Natural killer cell treated with Interleukin-12 subunit alpha and Interleukin-12 subunit beta and Interleukin-15 and Interleukin-18, amount 100 ng/mL, for 72 hours (primary cell): ENCODE data around the gene APOC1. TPM values are rescaled to one million over a fixed set of nuclear protein-coding genes. Genes with fewer than 3 reads are reported as not detected.
"Not testable (repeated sequence)": the region's sequence is repeated elsewhere in the genome, so short reads cannot be mapped to it uniquely, and the experiment has no call there.

Source experiments
- ATAC-seq, 2 donors: fragments of 150-1000 bp; cut with Tn5 transposase in 1 of 2; sonication (Bioruptor Pico), chemical (Tn5 transposase) in 1 of 2; 2 replicates each; pipeline ENCODE4 v1.10.0; 2021
- DNase-seq: peaks from one replicate; pipeline ENCODE4 v3.0.0; 2022; ENCODE audit warnings: low spot score
- H3K27ac Mint-ChIP-seq, 2 donors: 1 replicate in 1 of 2; 2 replicates in 1 of 2; pipeline ENCODE4 v1.8.0; 2022; ENCODE audit warnings: mixed read lengths in 2 of 2, mild to moderate bottlenecking in 1 of 2, moderate library complexity in 1 of 2
- H3K27me3 Mint-ChIP-seq, 2 donors: 1 replicate in 1 of 2; 2 replicates in 1 of 2; pipeline ENCODE4 v1.8.0; 2022; ENCODE audit warnings: mixed read lengths in 2 of 2
- H3K36me3 Mint-ChIP-seq: one replicate; pipeline ENCODE4 v1.8.0; 2022; ENCODE audit warnings: mixed read lengths
- H3K4me1 Mint-ChIP-seq, 2 donors: 1 replicate in 1 of 2; 2 replicates in 1 of 2; pipeline ENCODE4 v1.8.0; 2022; ENCODE audit warnings: low read depth in 2 of 2, mixed read lengths in 2 of 2, mild to moderate bottlenecking in 1 of 2
- H3K4me3 Mint-ChIP-seq: one replicate; pipeline ENCODE4 v1.8.0; 2022; ENCODE audit warnings: mixed read lengths
- H3K9me3 Mint-ChIP-seq: 2 replicates; pipeline ENCODE4 v1.8.0; 2022; ENCODE audit warnings: mixed read lengths
- total RNA-seq, 2 donors: library from RNA; stranded (reverse); gene quantifications; one replicate each; pipeline ENCODE4 v1.2.3, GENCODE V29; 2022

Gene APOC1
- total RNA-seq, 2 donors from 2014 or later, result not detected

GRCh38 chr19:44882063-44882462 is 32.3 kb upstream of the APOC1 start:
- no peak for ATAC-seq
- H3K36me3 Mint-ChIP-seq, result no peaks in the 10 kb centered on the region
- no peaks in the 10 kb centered on the region for H3K4me1 Mint-ChIP-seq
- DNase-seq, result no peak
- no peak overlapping the region for H3K4me3 Mint-ChIP-seq
- H3K9me3 Mint-ChIP-seq, result no peaks in the 10 kb centered on the region
- H3K27ac Mint-ChIP-seq, result no peak overlapping the region
- H3K27me3 Mint-ChIP-seq, result peaks cover 0 to 3% of the 10 kb centered on the region in 2 donors

DNA sequence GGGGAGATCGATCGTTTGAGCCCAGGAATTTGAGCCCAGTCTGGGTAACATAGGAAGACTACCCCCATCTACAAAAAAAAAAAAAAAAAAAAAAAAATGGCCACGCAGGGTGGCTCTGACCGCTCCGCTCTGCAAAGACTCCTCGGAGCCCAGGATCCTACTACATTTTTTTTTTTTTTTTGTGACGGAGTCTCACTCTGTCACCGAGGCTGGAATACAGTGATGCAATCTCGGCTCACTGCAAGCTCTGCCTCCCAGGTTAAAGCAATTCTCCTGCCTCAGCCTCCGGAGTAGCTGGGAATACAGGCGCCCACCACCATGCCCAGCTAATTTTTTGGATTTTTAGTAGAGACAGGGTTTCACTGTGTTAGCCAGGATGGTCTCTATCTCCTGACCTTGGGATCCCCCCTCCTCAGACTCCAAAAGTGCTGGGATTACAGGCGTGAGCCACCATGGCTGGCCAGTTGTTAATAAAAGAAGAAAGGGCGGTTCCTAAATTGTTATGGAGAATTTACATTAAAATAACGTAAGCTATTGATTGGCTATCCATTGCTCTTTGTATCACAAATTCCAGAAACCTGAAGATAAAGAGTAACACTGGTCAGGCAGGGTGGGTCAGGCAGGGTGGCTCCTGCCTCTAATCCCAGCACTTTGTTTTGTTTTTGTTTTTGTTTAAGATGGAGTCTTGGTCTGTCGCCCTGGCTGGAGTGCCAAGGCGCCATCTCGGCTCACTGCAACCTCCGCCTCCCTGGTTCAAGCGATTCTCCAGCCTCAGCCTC is 31.6 kb upstream of the APOC1 start:
- H3K27ac Mint-ChIP-seq, H3K9me3 Mint-ChIP-seq, H3K4me1 Mint-ChIP-seq, H3K27me3 Mint-ChIP-seq, ATAC-seq, H3K36me3 Mint-ChIP-seq, DNase-seq, H3K4me3 Mint-ChIP-seq: not testable (repeated sequence)

DNA sequence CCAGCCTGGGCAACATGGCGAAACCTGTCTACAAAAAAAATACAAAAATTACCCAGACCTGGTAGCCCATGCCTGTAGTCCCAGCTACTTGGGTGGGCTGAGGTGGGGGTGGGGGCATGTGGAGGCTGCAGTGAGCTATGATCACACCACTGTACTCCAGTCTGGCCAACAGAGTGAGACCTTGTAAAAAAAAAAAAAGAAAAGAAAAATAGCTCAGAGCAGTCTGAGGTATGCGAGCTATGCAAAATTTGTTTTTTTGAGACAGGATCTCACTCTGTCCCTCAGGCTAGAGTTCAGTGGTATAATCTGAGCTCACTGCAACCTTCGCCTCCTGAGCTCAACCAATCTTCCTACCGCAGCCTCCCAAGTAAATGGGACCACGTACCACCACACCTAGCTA is 30.5 kb upstream of the APOC1 start:
- H3K36me3 Mint-ChIP-seq, result no peaks in the 10 kb centered on the region
- DNase-seq (no peak), ATAC-seq (no peak)
- H3K9me3 Mint-ChIP-seq, result no peaks in the 10 kb centered on the region
- peaks cover 0 to 3% of the 10 kb centered on the region in 2 donors for H3K27me3 Mint-ChIP-seq
- no peak overlapping the region for H3K4me3 Mint-ChIP-seq
- H3K4me1 Mint-ChIP-seq, result peaks cover 0 to under 1% of the 10 kb centered on the region in 2 donors
- no peak overlapping the region for H3K27ac Mint-ChIP-seq

DNA sequence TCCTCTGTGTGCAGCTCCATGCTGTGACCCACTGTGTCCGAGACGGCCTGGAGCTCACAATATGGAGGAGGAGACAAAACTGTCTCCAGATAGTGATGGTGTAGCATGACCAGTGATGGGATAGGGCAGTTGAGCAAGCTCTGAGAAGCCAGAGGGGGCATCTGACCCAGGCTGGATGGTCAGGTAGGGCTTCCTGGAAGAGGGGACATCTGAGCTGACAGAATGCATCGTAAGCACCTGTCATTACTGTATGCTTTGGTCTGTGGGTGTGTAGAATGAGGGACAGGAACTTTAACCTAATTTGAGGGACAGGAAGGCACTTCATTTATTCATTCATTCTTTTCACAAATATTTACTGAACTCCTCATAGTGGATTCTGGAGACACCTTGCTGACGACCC is 29.8 kb upstream of the APOC1 start:
- peaks cover 0 to 3% of the 10 kb centered on the region in 2 donors for H3K27me3 Mint-ChIP-seq
- H3K4me1 Mint-ChIP-seq, result peaks cover 4 to 6% of the 10 kb centered on the region in 2 donors
- no peak for DNase-seq
- no peak for ATAC-seq
- no peak overlapping the region for H3K4me3 Mint-ChIP-seq
- no peaks in the 10 kb centered on the region for H3K36me3 Mint-ChIP-seq
- H3K9me3 Mint-ChIP-seq, result no peaks in the 10 kb centered on the region
- H3K27ac Mint-ChIP-seq, result no peak overlapping the region

- Mint-ChIP-seq H3K27ac (no peak overlapping the region), H3K36me3 (no peaks in the 10 kb centered on the region), H3K9me3 (no peaks in the 10 kb centered on the region), H3K4me3 (no peak overlapping the region), H3K4me1 (peaks cover 11 to 13% of the 10 kb centered on the region in 2 donors), H3K27me3 (peaks cover 0 to 3% of the 10 kb centered on the region in 2 donors)
- no peak for ATAC-seq
- DNase-seq, result no peak
These were observed 28.3 kb upstream of the APOC1 start for GRCh38 chr19:44886141-44886540.

GRCh38 chr19:44887648-44888047 is 26.8 kb upstream of the APOC1 start:
- Mint-ChIP-seq H3K27me3 (peaks cover 0 to 3% of the 10 kb centered on the region in 2 donors), H3K9me3 (no peaks in the 10 kb centered on the region), H3K4me1 (peaks cover 22 to 26% of the 10 kb centered on the region in 2 donors), H3K27ac (no peak overlapping the region), H3K36me3 (peaks cover 5% of the 10 kb centered on the region), H3K4me3 (no peak overlapping the region)
- DNase-seq, result no peak
- no peak for ATAC-seq

GRCh38 chr19:44888335-44888734 is 26.1 kb upstream of the APOC1 start:
- not testable (repeated sequence) for H3K36me3 Mint-ChIP-seq

DNA sequence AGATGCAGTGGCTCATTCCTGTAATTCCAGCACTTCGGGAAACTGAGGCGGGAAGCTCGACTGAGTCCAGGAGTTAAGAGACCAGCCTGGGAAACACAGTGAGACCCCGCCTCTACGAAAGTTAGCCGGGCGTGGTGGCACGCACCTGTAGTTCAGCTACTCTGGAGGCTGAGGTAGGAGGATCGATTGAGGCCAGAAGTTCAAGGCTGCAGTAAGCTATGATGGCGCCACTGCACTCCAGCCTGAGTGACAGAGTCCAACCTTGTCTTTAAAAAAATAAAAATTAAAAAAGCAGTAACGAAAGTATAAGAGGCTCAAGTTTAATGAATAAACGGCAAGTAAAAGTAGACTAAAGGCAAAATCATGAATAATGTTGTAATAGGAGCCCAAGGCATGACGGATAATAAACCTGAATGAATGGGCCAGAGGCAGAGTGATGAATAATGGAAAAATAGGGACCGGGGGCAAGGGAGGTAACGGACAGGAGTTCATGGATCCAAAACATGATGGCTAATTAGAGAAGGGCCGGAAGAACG is 24.5 kb upstream of the APOC1 start:
- H3K4me3 Mint-ChIP-seq, result peak overlapping the region; percentile 89
- H3K36me3 Mint-ChIP-seq, result peaks cover 5% of the 10 kb centered on the region
- no peak for DNase-seq

More at GRCh38 chr19:44888335-44888734, 26.1 kb upstream of the APOC1 start:
- not testable (repeated sequence) for DNase-seq, H3K27me3 Mint-ChIP-seq, H3K4me3 Mint-ChIP-seq, H3K9me3 Mint-ChIP-seq, H3K27ac Mint-ChIP-seq, ATAC-seq
- peaks cover 28 to 33% of the 10 kb centered on the region in 2 donors for H3K4me1 Mint-ChIP-seq

DNA sequence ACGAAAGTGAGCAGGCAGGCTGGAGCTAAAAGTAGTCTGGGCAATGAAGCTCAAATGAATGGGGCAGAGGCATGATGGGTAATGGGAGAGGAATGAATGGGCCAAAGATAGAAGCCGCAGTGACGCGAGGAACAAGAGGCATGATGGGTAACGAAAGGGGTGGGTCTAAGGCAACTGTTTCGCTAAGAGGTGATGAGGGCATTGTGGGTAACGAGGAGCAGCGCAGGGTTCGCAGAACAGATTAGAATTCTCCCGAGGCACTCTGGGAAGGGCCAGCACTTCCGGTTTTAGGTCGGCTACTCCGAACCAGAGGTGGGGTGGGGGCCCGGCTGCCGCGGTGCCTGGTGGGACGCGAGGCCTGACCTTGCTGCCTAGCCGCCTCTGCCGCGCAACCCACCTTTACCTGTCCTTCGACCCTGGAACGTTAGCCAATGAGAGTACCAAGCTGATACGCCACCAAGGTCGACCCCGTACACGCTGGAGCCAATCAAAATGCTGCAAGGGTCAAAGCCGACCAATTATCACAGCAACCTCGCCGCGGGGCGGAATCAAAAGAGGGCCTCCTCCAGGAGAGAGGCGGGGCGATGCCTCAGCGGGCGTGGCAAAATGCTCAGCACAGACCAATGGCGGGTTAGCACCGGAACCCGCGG is 23.9 kb upstream of the APOC1 start:
- H3K36me3 Mint-ChIP-seq, result peaks cover 5% of the 10 kb centered on the region
- H3K27ac Mint-ChIP-seq, result peak overlapping the region; percentile 81 to 88
- peak; percentile 89 to 91 for ATAC-seq
- peaks cover 31 to 33% of the 10 kb centered on the region in 2 donors for H3K4me1 Mint-ChIP-seq
- H3K4me3 Mint-ChIP-seq, result peak overlapping the region; percentile 89
- no peaks in the 10 kb centered on the region for H3K27me3 Mint-ChIP-seq
- DNase-seq, result peak; percentile 100
- no peaks in the 10 kb centered on the region for H3K9me3 Mint-ChIP-seq

More for the DNA sequence above, 24.5 kb upstream of the APOC1 start:
- Mint-ChIP-seq H3K4me1 (peaks cover 31 to 33% of the 10 kb centered on the region in 2 donors), H3K9me3 (no peaks in the 10 kb centered on the region), H3K27me3 (no peaks in the 10 kb centered on the region), H3K27ac (peak overlapping the region; percentile 81 to 88)
- ATAC-seq, result no peak

DNA sequence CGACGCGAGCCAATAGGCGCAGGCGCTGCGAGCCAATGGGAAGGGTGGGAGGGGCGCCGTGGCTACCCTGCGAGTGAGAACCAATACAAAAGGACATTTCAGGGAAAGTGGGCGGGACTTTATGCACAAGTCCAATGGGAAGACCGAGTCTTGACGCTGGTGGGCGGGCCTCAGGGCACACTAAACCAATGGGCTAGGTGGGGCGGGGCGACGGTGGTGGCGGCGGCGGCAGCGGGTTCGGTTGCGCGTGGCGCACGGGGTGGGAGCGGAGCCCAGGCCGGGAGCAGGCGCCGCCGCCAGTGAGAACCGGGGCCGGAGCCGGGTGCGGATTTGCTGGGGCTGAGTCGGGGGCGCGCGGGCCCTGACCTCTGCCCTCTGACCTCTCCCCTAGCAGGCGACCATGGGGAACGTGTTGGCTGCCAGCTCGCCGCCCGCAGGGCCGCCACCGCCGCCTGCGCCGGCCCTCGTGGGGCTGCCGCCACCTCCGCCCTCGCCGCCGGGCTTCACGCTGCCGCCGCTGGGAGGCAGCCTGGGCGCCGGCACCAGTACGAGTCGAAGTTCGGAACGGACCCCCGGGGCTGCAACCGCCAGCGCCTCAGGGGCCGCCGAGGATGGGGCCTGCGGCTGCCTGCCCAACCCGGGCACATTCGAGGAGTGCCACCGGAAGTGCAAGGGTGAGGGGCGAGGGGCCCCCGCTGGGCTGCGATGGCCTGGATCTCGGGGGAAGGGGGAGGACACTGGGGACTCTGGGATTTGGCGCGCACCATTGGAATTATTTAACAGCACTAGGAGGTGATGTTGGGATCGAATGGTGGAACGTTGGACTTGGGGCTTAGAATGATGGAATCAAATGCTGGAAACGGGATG is 23.2 kb upstream of the APOC1 start, which contains the start of gene TOMM40:
TOMM40 (plus strand) TSS at position 239 of the 867 bp plus-strand sequence; CDS start at position 401, 162 bp downstream.
- ATAC-seq (no peak), DNase-seq (peak; percentile 99)
- no peaks in the 10 kb centered on the region for H3K27me3 Mint-ChIP-seq
- peak within 1 kb of the TSS; percentile 81 to 88 for H3K27ac Mint-ChIP-seq
- peaks cover 31 to 33% of the 10 kb centered on the region in 2 donors for H3K4me1 Mint-ChIP-seq
- peak within 1 kb of the TSS; percentile 97 for H3K4me3 Mint-ChIP-seq
- peaks cover 9% of the 10 kb centered on the region for H3K36me3 Mint-ChIP-seq
- no peaks in the 10 kb centered on the region for H3K9me3 Mint-ChIP-seq

GRCh38 chr19:44892932-44893331 is 21.5 kb upstream of the APOC1 start:
- peak overlapping the region; percentile 81 to 83 for H3K27ac Mint-ChIP-seq
- ATAC-seq, result no peak

DNA sequence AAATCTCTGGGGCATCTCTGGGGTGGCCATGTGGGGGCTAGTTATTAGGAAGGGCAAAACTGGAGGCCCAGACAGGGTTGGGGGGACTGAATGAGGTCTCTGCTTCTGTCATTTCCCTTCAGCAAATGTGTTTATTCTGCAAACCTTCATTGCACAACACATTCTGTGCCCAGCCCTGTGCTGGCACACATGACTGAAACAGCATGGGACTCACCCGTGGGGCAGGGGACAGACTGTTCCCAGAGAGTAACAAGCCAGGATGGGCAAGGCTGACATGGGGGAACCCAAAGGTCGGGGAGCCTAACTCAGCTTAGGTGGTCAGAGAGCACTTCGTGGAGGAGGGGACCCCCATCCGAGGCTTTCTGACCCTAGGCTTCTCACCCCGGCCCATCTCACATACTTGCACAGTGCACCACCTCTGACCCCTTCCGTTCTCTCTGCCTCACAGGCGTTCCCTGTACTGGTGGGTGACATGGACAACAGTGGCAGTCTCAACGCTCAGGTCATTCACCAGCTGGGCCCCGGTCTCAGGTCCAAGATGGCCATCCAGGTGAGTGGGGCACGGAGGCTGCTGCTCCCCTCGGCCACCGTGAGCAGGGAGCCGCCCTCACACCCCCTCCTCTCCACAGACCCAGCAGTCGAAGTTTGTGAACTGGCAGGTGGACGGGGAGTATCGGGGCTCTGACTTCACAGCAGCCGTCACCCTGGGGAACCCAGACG is 20.9 kb upstream of the APOC1 start:
- H3K27ac Mint-ChIP-seq, result no peak overlapping the region
- H3K36me3 Mint-ChIP-seq, result peaks cover 9% of the 10 kb centered on the region
- peaks cover 31 to 33% of the 10 kb centered on the region in 2 donors for H3K4me1 Mint-ChIP-seq
- H3K27me3 Mint-ChIP-seq, result no peaks in the 10 kb centered on the region
- H3K4me3 Mint-ChIP-seq, result peak overlapping the region; percentile 97
- DNase-seq (no peak), ATAC-seq (no peak)
- no peaks in the 10 kb centered on the region for H3K9me3 Mint-ChIP-seq

More at GRCh38 chr19:44892932-44893331, 21.5 kb upstream of the APOC1 start:
- Mint-ChIP-seq H3K36me3 (peaks cover 9% of the 10 kb centered on the region), H3K9me3 (no peaks in the 10 kb centered on the region), H3K4me1 (peaks cover 31 to 33% of the 10 kb centered on the region in 2 donors), H3K4me3 (peak overlapping the region; percentile 97), H3K27me3 (no peaks in the 10 kb centered on the region)
- DNase-seq, result no peak

- Mint-ChIP-seq H3K27me3 (no peaks in the 10 kb centered on the region), H3K36me3 (peaks cover 9% of the 10 kb centered on the region), H3K4me3 (no peak overlapping the region), H3K27ac (no peak overlapping the region), H3K4me1 (peaks cover 30 to 31% of the 10 kb centered on the region in 2 donors), H3K9me3 (no peaks in the 10 kb centered on the region)
- ATAC-seq (no peak), DNase-seq (no peak)
These were observed 20.4 kb upstream of the APOC1 start for GRCh38 chr19:44894052-44894400.
